SK-N-SH treated with all-trans-retinoic acid at 6 μM for 48 hours (cell line): ENCODE results near the gene PRR7.

Experiments
- ATAC-seq: fragments of 200-7000 bp; cut with Tn5 transposase; 3 replicates; pipeline ENCODE4 v1.9.1; 2020; ENCODE audit warnings: mild to moderate bottlenecking, moderate library complexity
- ARNTL ChIP-seq: fragments of 450-650 bp; formaldehyde crosslinking; IDR thresholded peaks from 2 replicates; pipeline ENCODE4 v1.5.0; 2020; ENCODE audit warnings: low read depth, mild to moderate bottlenecking, moderate library complexity, borderline replicate concordance
- BACH2 ChIP-seq: fragments of 250-450 bp; sonication (Bioruptor Pico); IDR thresholded peaks from 2 replicates; pipeline ENCODE4 v1.9.0; 2021; ENCODE audit warnings: mild to moderate bottlenecking, borderline replicate concordance
- CSDC2 ChIP-seq: fragments of 250-450 bp; sonication (Bioruptor Pico); IDR thresholded peaks from 2 replicates; pipeline ENCODE4 v1.5.0; 2020; ENCODE audit warnings: mild to moderate bottlenecking, moderate library complexity
- ESRRG ChIP-seq: fragments of 250-450 bp; sonication (Bioruptor Pico); IDR thresholded peaks from 2 replicates; pipeline ENCODE4 v1.6.1; 2021; ENCODE audit warnings: mild to moderate bottlenecking
- GLIS3 ChIP-seq: fragments of 250-450 bp; sonication (Bioruptor Pico); IDR thresholded peaks from 2 replicates; pipeline ENCODE4 v1.5.0; 2020; ENCODE audit warnings: mild to moderate bottlenecking, moderate library complexity
- ISL1 ChIP-seq: fragments of 250-450 bp; sonication (Bioruptor Pico); IDR thresholded peaks from 2 replicates; pipeline ENCODE4 v2.1.2; 2022; ENCODE audit warnings: mild to moderate bottlenecking, moderate library complexity
- OSR1 ChIP-seq: fragments of 250-450 bp; sonication (Bioruptor Pico); IDR thresholded peaks from 2 replicates; pipeline ENCODE4 v1.8.0; 2022; ENCODE audit warnings: moderate library complexity, mild to moderate bottlenecking, inconsistent platforms
- PPARA ChIP-seq: fragments of 250-450 bp; sonication (Bioruptor Pico); IDR thresholded peaks from 2 replicates; pipeline ENCODE4 v1.5.0; 2020; ENCODE audit warnings: mild to moderate bottlenecking, borderline replicate concordance
- RARB ChIP-seq: fragments of 250-450 bp; sonication (Bioruptor Pico); IDR thresholded peaks from 2 replicates; pipeline ENCODE4 v1.8.0; 2021; ENCODE audit warnings: mild to moderate bottlenecking, moderate library complexity
- TCF4 ChIP-seq: fragments of 250-450 bp; sonication (Bioruptor Pico); IDR thresholded peaks from 2 replicates; pipeline ENCODE4 v1.8.0; 2021; ENCODE audit warnings: mild to moderate bottlenecking, moderate library complexity, borderline replicate concordance
- TOX ChIP-seq: fragments of 250-450 bp; sonication (Bioruptor Pico); IDR thresholded peaks from 2 replicates; pipeline ENCODE4 v1.8.0; 2021; ENCODE audit warnings: mild to moderate bottlenecking, moderate library complexity, borderline replicate concordance
- ZC3H10 ChIP-seq: fragments of 250-450 bp; sonication (Bioruptor Pico); IDR thresholded peaks from 2 replicates; pipeline ENCODE4 v1.5.1; 2021; ENCODE audit warnings: mild to moderate bottlenecking, moderate library complexity
- ZFP3 ChIP-seq: fragments of 250-450 bp; sonication (Bioruptor Pico); IDR thresholded peaks from 2 replicates; pipeline ENCODE4 v1.5.0; 2020; ENCODE audit warnings: mild to moderate bottlenecking, moderate library complexity
- ZNF565 ChIP-seq: fragments of 450-650 bp; formaldehyde crosslinking; conservative IDR thresholded peaks from 2 replicates; pipeline ENCODE4 v1.5.0; 2020; ENCODE audit warnings: low read depth, mild to moderate bottlenecking, moderate library complexity
- ZNF70 ChIP-seq: fragments of 450-650 bp; formaldehyde crosslinking; IDR thresholded peaks from 2 replicates; pipeline ENCODE4 v1.5.0; 2020; ENCODE audit warnings: mild to moderate bottlenecking, moderate library complexity
- ZNF8 ChIP-seq: fragments of 450-650 bp; formaldehyde crosslinking; IDR thresholded peaks from 2 replicates; pipeline ENCODE4 v1.5.0; 2020; ENCODE audit warnings: mild to moderate bottlenecking, moderate library complexity
- TF ChIP-seq, protein P1 (sequence below): fragments of 250-450 bp; sonication (Bioruptor Pico); IDR thresholded peaks from 2 replicates; pipeline ENCODE4 v1.5.1; 2020; ENCODE audit warnings: low read depth, mild to moderate bottlenecking, moderate library complexity
- TF ChIP-seq, protein P2 (sequence below): fragments of 250-450 bp; sonication (Bioruptor Pico); IDR thresholded peaks from 2 replicates; pipeline ENCODE4 v1.5.0; 2020; ENCODE audit warnings: mild to moderate bottlenecking, moderate library complexity
- TF ChIP-seq, protein P3 (sequence below): fragments of 250-450 bp; sonication (Bioruptor Pico); IDR thresholded peaks from 2 replicates; pipeline ENCODE4 v1.8.0; 2021; ENCODE audit warnings: low read depth, mild to moderate bottlenecking, moderate library complexity, borderline replicate concordance
- TF ChIP-seq, protein P4 (sequence below): fragments of 250-450 bp; sonication (Bioruptor Pico); IDR thresholded peaks from 2 replicates; pipeline ENCODE4 v1.5.1; 2021; ENCODE audit warnings: mild to moderate bottlenecking, moderate library complexity
- TF ChIP-seq, protein P5 (sequence below): fragments of 250-450 bp; sonication (Bioruptor Pico); IDR thresholded peaks from 2 replicates; pipeline ENCODE4 v1.8.0; 2020; ENCODE audit warnings: mild to moderate bottlenecking, moderate library complexity, borderline replicate concordance

PRR7 gene

DNA sequence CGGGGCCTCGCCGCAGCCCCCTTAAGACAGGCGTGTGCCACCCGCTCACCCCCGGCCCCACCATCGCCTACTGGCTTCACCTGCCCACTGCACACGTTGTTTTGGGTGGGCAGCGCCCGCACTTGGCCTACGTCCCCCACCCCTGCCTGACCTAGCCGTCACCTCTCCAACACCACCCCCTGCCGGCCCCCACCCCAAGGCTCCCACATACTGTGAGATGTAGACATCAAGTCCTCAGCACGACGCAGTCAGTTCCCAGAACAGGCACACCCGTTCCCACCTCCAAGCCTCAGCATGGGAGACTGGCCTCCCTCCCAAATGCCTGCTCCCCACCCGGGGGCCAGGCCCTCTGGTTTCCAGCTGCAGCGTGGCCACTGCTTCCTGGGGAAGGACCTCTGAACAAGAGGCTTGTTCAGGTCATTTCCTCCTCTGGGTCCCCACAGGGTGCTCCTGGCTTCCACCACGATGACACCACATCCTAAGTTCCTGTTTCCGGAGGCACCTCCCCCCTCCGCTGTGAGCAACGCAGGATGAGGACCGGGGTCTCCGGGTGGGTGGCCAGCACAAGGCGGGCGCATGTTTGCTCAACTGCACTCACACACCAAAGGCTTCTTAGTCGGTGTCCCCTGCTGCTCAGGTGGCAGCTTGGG lies 15.5 kb downstream of the PRR7 start:
- no peak for ATAC-seq
- TF ChIP-seq, protein P1, sequence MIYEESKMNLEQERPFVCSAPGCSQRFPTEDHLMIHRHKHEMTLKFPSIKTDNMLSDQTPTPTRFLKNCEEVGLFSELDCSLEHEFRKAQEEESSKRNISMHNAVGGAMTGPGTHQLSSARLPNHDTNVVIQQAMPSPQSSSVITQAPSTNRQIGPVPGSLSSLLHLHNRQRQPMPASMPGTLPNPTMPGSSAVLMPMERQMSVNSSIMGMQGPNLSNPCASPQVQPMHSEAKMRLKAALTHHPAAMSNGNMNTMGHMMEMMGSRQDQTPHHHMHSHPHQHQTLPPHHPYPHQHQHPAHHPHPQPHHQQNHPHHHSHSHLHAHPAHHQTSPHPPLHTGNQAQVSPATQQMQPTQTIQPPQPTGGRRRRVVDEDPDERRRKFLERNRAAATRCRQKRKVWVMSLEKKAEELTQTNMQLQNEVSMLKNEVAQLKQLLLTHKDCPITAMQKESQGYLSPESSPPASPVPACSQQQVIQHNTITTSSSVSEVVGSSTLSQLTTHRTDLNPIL (CRISPR knock-in tag) = no peak
- TF ChIP-seq, protein P2, sequence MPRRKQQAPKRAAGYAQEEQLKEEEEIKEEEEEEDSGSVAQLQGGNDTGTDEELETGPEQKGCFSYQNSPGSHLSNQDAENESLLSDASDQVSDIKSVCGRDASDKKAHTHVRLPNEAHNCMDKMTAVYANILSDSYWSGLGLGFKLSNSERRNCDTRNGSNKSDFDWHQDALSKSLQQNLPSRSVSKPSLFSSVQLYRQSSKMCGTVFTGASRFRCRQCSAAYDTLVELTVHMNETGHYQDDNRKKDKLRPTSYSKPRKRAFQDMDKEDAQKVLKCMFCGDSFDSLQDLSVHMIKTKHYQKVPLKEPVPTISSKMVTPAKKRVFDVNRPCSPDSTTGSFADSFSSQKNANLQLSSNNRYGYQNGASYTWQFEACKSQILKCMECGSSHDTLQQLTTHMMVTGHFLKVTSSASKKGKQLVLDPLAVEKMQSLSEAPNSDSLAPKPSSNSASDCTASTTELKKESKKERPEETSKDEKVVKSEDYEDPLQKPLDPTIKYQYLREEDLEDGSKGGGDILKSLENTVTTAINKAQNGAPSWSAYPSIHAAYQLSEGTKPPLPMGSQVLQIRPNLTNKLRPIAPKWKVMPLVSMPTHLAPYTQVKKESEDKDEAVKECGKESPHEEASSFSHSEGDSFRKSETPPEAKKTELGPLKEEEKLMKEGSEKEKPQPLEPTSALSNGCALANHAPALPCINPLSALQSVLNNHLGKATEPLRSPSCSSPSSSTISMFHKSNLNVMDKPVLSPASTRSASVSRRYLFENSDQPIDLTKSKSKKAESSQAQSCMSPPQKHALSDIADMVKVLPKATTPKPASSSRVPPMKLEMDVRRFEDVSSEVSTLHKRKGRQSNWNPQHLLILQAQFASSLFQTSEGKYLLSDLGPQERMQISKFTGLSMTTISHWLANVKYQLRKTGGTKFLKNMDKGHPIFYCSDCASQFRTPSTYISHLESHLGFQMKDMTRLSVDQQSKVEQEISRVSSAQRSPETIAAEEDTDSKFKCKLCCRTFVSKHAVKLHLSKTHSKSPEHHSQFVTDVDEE = no peak
- TF ChIP-seq CSDC2 (CRISPR knock-in tag) = no peak
- TF ChIP-seq RARB = no peak
- TF ChIP-seq ZNF70 (CRISPR knock-in tag) = no peak
- TF ChIP-seq ESRRG (CRISPR knock-in tag) = no peak
- TF ChIP-seq PPARA (CRISPR knock-in tag) = no peak
- TF ChIP-seq TOX (CRISPR knock-in tag) = no peak
- TF ChIP-seq, protein P3, sequence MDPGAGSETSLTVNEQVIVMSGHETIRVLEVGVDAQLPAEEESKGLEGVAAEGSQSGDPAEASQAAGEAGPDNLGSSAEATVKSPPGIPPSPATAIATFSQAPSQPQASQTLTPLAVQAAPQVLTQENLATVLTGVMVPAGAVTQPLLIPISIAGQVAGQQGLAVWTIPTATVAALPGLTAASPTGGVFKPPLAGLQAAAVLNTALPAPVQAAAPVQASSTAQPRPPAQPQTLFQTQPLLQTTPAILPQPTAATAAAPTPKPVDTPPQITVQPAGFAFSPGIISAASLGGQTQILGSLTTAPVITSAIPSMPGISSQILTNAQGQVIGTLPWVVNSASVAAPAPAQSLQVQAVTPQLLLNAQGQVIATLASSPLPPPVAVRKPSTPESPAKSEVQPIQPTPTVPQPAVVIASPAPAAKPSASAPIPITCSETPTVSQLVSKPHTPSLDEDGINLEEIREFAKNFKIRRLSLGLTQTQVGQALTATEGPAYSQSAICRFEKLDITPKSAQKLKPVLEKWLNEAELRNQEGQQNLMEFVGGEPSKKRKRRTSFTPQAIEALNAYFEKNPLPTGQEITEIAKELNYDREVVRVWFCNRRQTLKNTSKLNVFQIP (CRISPR knock-in tag) = no peak
- TF ChIP-seq ZFP3 (CRISPR knock-in tag) = no peak
- TF ChIP-seq ZC3H10 = no peak
- no peak for TF ChIP-seq TCF4 (CRISPR knock-in tag)
- TF ChIP-seq ZNF565 (CRISPR knock-in tag) = no peak
- no peak for TF ChIP-seq ISL1 (CRISPR knock-in tag)
- TF ChIP-seq ZNF8 (CRISPR knock-in tag) = no peak
- no peak for TF ChIP-seq GLIS3
- TF ChIP-seq, protein P4, sequence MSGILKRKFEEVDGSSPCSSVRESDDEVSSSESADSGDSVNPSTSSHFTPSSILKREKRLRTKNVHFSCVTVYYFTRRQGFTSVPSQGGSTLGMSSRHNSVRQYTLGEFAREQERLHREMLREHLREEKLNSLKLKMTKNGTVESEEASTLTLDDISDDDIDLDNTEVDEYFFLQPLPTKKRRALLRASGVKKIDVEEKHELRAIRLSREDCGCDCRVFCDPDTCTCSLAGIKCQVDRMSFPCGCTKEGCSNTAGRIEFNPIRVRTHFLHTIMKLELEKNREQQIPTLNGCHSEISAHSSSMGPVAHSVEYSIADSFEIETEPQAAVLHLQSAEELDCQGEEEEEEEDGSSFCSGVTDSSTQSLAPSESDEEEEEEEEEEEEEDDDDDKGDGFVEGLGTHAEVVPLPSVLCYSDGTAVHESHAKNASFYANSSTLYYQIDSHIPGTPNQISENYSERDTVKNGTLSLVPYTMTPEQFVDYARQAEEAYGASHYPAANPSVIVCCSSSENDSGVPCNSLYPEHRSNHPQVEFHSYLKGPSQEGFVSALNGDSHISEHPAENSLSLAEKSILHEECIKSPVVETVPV (CRISPR knock-in tag) = no peak
- no peak for TF ChIP-seq BACH2

DNA sequence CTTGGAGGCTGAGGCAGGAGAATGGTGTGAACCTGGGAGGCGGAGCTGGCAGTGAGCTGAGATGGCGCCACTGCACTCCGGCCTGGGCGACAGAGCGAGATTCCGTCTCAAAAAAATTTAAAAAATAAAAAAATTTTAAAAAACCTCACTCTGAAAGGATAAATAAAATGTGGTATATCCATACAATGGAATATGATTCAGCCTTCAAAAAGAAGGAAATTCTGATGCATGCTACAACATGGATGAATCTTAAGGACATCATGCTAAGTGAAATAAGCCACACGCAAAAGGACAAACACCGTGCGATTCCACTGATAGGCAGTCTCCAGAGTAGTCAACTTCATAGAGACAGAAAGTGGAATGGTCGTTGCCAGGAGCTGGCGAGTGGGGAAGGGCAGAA lies 18.4 kb downstream of the PRR7 start:
- TF ChIP-seq BACH2 = no peak
- peak; percentile 99 for TF ChIP-seq ZNF8 (CRISPR knock-in tag)
- no peak for ATAC-seq

DNA sequence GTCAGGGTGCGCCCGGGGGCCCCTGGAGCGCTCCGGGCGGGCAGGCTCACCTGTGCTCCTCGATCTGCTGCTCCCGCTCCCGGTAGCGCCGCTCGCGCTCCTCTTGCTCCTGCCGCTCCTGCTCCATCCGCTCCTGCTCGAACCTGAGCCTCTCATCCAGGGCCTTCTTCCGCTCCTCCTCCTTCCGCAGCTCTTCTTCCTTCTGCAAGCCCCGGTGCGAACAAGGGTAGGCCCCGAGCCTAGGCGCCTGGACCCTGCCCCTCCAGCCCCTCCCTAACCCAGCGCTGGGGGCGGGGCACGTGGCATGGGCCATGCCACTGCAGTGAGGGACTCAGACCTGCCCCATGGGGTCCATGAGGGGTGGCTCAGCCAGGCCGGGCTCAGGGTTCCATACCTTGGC lies 20.2 kb downstream of the PRR7 start:
- ATAC-seq = no peak
- TF ChIP-seq OSR1 (CRISPR knock-in tag) = no peak
- TF ChIP-seq, protein P3 (CRISPR knock-in tag) = no peak
- TF ChIP-seq GLIS3 = no peak
- TF ChIP-seq TOX (CRISPR knock-in tag) = no peak
- no peak for TF ChIP-seq ARNTL (CRISPR knock-in tag)
- TF ChIP-seq ESRRG (CRISPR knock-in tag) = no peak
- TF ChIP-seq, protein P5, sequence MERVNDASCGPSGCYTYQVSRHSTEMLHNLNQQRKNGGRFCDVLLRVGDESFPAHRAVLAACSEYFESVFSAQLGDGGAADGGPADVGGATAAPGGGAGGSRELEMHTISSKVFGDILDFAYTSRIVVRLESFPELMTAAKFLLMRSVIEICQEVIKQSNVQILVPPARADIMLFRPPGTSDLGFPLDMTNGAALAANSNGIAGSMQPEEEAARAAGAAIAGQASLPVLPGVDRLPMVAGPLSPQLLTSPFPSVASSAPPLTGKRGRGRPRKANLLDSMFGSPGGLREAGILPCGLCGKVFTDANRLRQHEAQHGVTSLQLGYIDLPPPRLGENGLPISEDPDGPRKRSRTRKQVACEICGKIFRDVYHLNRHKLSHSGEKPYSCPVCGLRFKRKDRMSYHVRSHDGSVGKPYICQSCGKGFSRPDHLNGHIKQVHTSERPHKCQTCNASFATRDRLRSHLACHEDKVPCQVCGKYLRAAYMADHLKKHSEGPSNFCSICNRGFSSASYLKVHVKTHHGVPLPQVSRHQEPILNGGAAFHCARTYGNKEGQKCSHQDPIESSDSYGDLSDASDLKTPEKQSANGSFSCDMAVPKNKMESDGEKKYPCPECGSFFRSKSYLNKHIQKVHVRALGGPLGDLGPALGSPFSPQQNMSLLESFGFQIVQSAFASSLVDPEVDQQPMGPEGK (CRISPR knock-in tag) = no peak
- TF ChIP-seq ZNF70 (CRISPR knock-in tag) = no peak
- no peak for TF ChIP-seq TCF4 (CRISPR knock-in tag)
- TF ChIP-seq, protein P4 (CRISPR knock-in tag) = no peak
- TF ChIP-seq ZNF8 (CRISPR knock-in tag) = no peak
- no peak for TF ChIP-seq PPARA (CRISPR knock-in tag)
- no peak for TF ChIP-seq ZC3H10
